Esophagus muscularis mucosa (tissue), 3 donors: Measurements from ENCODE around the gene CYSLTR2.

Experiments used
- POLR2A ChIP-seq: fragments of 450-650 bp; IDR thresholded peaks from one replicate; pipeline ENCODE4 v1.6.1; 2017; ENCODE audit warnings: antibody characterized with exemption, moderate library complexity, mild to moderate bottlenecking, low read depth
- TF ChIP-seq, protein P1 (sequence below), 3 experiments: fragments of 200-600 bp in 2 of 3; fragments of 450-650 bp in 1 of 3; sonication (generic) in 2 of 3; IDR thresholded peaks; one replicate each; pipeline ENCODE4 v1.5.1; 2017 to 2019; ENCODE audit warnings: antibody characterized with exemption in 3 of 3, mild to moderate bottlenecking in 2 of 3, moderate library complexity in 1 of 3

DNA sequence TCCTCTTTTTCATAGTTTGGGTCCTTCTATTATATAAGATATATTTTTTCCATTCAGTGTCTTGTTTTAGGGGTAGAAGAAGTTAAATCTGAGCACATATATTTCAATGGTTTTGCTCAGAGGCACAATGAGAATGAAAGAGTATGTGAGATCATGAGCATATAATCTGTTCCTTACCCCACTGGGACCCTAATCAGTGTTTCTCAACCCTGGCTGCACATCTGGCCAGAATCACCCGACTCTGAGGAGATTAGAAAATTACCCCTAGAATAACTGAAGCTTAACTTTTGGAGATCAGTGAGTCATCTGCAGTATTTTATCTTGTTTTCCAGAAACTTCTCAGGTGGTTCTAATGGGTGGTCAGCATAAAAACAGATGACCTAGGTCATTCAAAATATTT lies 782 bp downstream of the CYSLTR2 start:
- TF ChIP-seq, protein P1, sequence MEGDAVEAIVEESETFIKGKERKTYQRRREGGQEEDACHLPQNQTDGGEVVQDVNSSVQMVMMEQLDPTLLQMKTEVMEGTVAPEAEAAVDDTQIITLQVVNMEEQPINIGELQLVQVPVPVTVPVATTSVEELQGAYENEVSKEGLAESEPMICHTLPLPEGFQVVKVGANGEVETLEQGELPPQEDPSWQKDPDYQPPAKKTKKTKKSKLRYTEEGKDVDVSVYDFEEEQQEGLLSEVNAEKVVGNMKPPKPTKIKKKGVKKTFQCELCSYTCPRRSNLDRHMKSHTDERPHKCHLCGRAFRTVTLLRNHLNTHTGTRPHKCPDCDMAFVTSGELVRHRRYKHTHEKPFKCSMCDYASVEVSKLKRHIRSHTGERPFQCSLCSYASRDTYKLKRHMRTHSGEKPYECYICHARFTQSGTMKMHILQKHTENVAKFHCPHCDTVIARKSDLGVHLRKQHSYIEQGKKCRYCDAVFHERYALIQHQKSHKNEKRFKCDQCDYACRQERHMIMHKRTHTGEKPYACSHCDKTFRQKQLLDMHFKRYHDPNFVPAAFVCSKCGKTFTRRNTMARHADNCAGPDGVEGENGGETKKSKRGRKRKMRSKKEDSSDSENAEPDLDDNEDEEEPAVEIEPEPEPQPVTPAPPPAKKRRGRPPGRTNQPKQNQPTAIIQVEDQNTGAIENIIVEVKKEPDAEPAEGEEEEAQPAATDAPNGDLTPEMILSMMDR (IDR thresholded peaks at IDR 0.05), result no peak
- no peak for TF ChIP-seq POLR2A
